T1000 (cell line): Measurements from ENCODE around the gene DISC1.
"Not testable (repeated sequence)": the region's sequence is repeated elsewhere in the genome, so short reads cannot be mapped to it uniquely, and the experiment has no call there.

Experiments used
- DNase-seq: peaks from one replicate; lab custom pipeline; 2025; ENCODE audit warnings: mixed read lengths; lab: John Stamatoyannopoulos, UW

The DISC1 gene

GRCh38 chr1:231774719-231775335 lies 148.2 kb downstream of the DISC1 start:
- no peak for DNase-seq

GRCh38 chr1:231776010-231776756 lies 149.6 kb downstream of the DISC1 start:
- no peak for DNase-seq

GRCh38 chr1:231776757-231777062 lies 150.1 kb downstream of the DISC1 start:
- DNase-seq, result no peak

- DNase-seq, result no peak
These were observed 151.6 kb downstream of the DISC1 start for GRCh38 chr1:231778009-231778719.

GRCh38 chr1:231779081-231779480 lies 152.5 kb downstream of the DISC1 start:
- DNase-seq, result no peak

GRCh38 chr1:231781892-231782291 lies 155.3 kb downstream of the DISC1 start:
- no peak for DNase-seq

GRCh38 chr1:231785073-231785472 lies 158.5 kb downstream of the DISC1 start:
- not testable (repeated sequence) for DNase-seq

GRCh38 chr1:231786126-231786525 lies 159.5 kb downstream of the DISC1 start:
- no peak for DNase-seq

- DNase-seq, result no peak
These were observed 166.0 kb downstream of the DISC1 start for GRCh38 chr1:231792634-231793033.

GRCh38 chr1:231793893-231794292 lies 167.3 kb downstream of the DISC1 start:
- no peak for DNase-seq

- DNase-seq, result no peak
These were observed 169.6 kb downstream of the DISC1 start for GRCh38 chr1:231796141-231796540.

- no peak for DNase-seq
These were observed 172.9 kb downstream of the DISC1 start for GRCh38 chr1:231799363-231799986.

GRCh38 chr1:231800108-231800507 lies 173.5 kb downstream of the DISC1 start:
- no peak for DNase-seq

GRCh38 chr1:231801042-231801585 lies 174.5 kb downstream of the DISC1 start:
- no peak for DNase-seq

- no peak for DNase-seq
These were observed 176.8 kb downstream of the DISC1 start for GRCh38 chr1:231803353-231803752.

GRCh38 chr1:231806623-231807495 lies 180.3 kb downstream of the DISC1 start:
- no peak for DNase-seq

GRCh38 chr1:231807541-231807940 lies 181.0 kb downstream of the DISC1 start:
- no peak for DNase-seq

GRCh38 chr1:231808116-231808515 lies 181.5 kb downstream of the DISC1 start:
- no peak for DNase-seq

- peak; percentile 45 for DNase-seq
These were observed 182.4 kb downstream of the DISC1 start for GRCh38 chr1:231808990-231809389.

GRCh38 chr1:231810415-231810814 lies 183.8 kb downstream of the DISC1 start:
- DNase-seq, result no peak

- DNase-seq, result no peak
These were observed 187.4 kb downstream of the DISC1 start for GRCh38 chr1:231814021-231814420.
